ENCODE measurements around the gene EMILIN1.
"Not testable (repeated sequence)": the region's sequence is repeated elsewhere in the genome, so short reads cannot be mapped to it uniquely, and the experiment has no call there.

The EMILIN1 gene

DNA sequence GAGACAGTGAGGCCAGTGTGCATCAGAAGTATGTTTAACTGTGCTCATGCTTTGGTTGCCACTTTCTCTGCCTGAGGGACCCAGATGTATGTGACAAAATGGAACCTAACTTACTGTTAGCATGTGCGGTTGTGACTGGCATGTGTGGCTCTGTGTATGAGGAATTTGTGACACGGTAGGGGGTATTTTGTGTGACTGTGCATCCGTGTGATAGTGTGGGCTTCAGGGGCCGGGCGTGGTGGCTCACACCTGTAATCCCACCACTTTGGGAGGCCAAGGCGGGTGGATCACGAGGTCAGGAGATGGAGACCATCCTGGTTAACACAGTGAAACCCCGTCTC is 40.9 kb downstream of the EMILIN1 start:
- H3K27ac ChIP-seq (ENCODE audit: insufficient read depth in 1 of 2, low read depth in 1 of 2, low read length in 2 of 2, poor library complexity in 1 of 2, severe bottlenecking in 2 of 2); CTCF ChIA-PET; H3K36me3 ChIP-seq (ENCODE audit: control insufficient read depth in 4 of 4, insufficient read depth in 4 of 4, low read length in 3 of 4); POLR2A ChIA-PET; H3K9me3 ChIP-seq (ENCODE audit: control extremely low read depth in 1 of 5, control insufficient read depth in 4 of 5, insufficient read depth in 2 of 5, low read depth in 1 of 5, low read length in 4 of 5): not testable (repeated sequence)
- WGBS (ENCODE audit: insufficient coverage) = 86% methylated on average over 5 of the region's 8 CpGs
- peak in 1 of 3 donors; percentile 43 for DNase-seq
- H3K27me3 ChIP-seq (replicated peaks in 2 of 5; ENCODE audit: control insufficient read depth in 4 of 5, insufficient read depth in 5 of 5, low read length in 4 of 5) = peaks cover 0 to 24% (median 0%) of the 10 kb centered on the region in 5 experiments
- H3K4me1 ChIP-seq (ENCODE audit: control extremely low read depth in 1 of 4, control insufficient read depth in 4 of 4, insufficient read depth in 4 of 4, low read length in 3 of 4) = peaks cover 0 to 33% (median 25%) of the 10 kb centered on the region in 4 experiments
- H3K4me3 ChIP-seq (ENCODE audit: control insufficient read depth in 1 of 7, extremely low read depth in 1 of 7, insufficient read depth in 4 of 7, low read depth in 2 of 7, low read length in 6 of 7) = peak overlapping the region; percentile 32 to 75 (median 62)

GRCh38 chr2:27121906-27122305 is 43.5 kb downstream of the EMILIN1 start:
- peaks cover 0 to 33% (median 25%) of the 10 kb centered on the region in 4 experiments for H3K4me1 ChIP-seq (ENCODE audit: control extremely low read depth in 1 of 4, control insufficient read depth in 4 of 4, insufficient read depth in 4 of 4, low read length in 3 of 4)
- peaks cover 0 to 24% (median 0%) of the 10 kb centered on the region in 5 experiments for H3K27me3 ChIP-seq (replicated peaks in 2 of 5; ENCODE audit: control insufficient read depth in 4 of 5, insufficient read depth in 5 of 5, low read length in 4 of 5)
- peak in 2 of 3 donors; percentile 26 to 37 for DNase-seq
- no peak overlapping the region for H3K27ac ChIP-seq (ENCODE audit: insufficient read depth in 1 of 2, low read depth in 1 of 2, low read length in 2 of 2, poor library complexity in 1 of 2, severe bottlenecking in 2 of 2)
- no peaks in the 10 kb centered on the region for H3K9me3 ChIP-seq (ENCODE audit: control extremely low read depth in 1 of 5, control insufficient read depth in 4 of 5, insufficient read depth in 2 of 5, low read depth in 1 of 5, low read length in 4 of 5)
- ChIA-PET CTCF (no interaction called here), POLR2A (no interaction called here)
- no peak overlapping the region for H3K4me3 ChIP-seq (ENCODE audit: control insufficient read depth in 1 of 7, extremely low read depth in 1 of 7, insufficient read depth in 4 of 7, low read depth in 2 of 7, low read length in 6 of 7)
- no peaks in the 10 kb centered on the region for H3K36me3 ChIP-seq (ENCODE audit: control insufficient read depth in 4 of 4, insufficient read depth in 4 of 4, low read length in 3 of 4)
- no CpG with 5 or more reads among the region's 2 CpGs for WGBS (ENCODE audit: insufficient coverage)

DNA sequence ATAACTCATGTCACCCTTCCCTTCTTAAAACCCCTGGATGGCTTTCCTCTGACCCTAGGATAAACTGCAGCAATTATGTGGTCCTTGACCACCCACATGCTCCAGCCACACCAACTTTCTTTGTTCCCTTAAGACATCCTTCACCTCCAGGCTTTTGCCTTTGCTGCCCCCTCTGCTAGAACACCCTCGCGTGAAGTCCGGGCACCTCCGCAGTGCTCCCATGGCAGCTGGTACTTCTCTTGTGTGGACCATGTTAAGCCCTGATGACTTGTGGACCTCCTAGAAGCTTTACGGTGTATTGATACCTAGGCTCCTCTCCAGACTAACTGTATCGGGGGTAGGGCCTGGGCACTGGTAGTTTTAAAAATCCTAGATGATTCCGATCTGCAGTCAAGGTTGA is 44.4 kb downstream of the EMILIN1 start:
- no peak for DNase-seq
- H3K27ac ChIP-seq (ENCODE audit: insufficient read depth in 1 of 2, low read depth in 1 of 2, low read length in 2 of 2, poor library complexity in 1 of 2, severe bottlenecking in 2 of 2) = no peak overlapping the region
- H3K4me1 ChIP-seq (ENCODE audit: control extremely low read depth in 1 of 4, control insufficient read depth in 4 of 4, insufficient read depth in 4 of 4, low read length in 3 of 4) = peaks cover 0 to 33% (median 25%) of the 10 kb centered on the region in 4 experiments
- POLR2A ChIA-PET = interaction anchor here (1.8 kb wide), 1 partner anchor 11 kb away, joined by 8 read pairs; the partner anchor contains the start of gene PREB
- CTCF ChIA-PET = interaction anchor here (0.8 to 3.0 kb wide), 10 partner anchors 9 to 75 kb away, joined by 3 to 31 read pairs (median 4); partner anchors contain the start of gene PREB
- 97% methylated on average over 7 of the region's 7 CpGs for WGBS (ENCODE audit: insufficient coverage)
- H3K4me3 ChIP-seq (ENCODE audit: control insufficient read depth in 1 of 7, extremely low read depth in 1 of 7, insufficient read depth in 4 of 7, low read depth in 2 of 7, low read length in 6 of 7) = peak overlapping the region in 5 of 7 experiments; percentile 59 to 86 (median 82)
- peaks cover 0 to 23% (median 0%) of the 10 kb centered on the region in 5 experiments for H3K27me3 ChIP-seq (replicated peaks in 2 of 5; ENCODE audit: control insufficient read depth in 4 of 5, insufficient read depth in 5 of 5, low read length in 4 of 5)
- H3K36me3 ChIP-seq (ENCODE audit: control insufficient read depth in 4 of 4, insufficient read depth in 4 of 4, low read length in 3 of 4) = no peaks in the 10 kb centered on the region
- no peaks in the 10 kb centered on the region for H3K9me3 ChIP-seq (ENCODE audit: control extremely low read depth in 1 of 5, control insufficient read depth in 4 of 5, insufficient read depth in 2 of 5, low read depth in 1 of 5, low read length in 4 of 5)

DNA sequence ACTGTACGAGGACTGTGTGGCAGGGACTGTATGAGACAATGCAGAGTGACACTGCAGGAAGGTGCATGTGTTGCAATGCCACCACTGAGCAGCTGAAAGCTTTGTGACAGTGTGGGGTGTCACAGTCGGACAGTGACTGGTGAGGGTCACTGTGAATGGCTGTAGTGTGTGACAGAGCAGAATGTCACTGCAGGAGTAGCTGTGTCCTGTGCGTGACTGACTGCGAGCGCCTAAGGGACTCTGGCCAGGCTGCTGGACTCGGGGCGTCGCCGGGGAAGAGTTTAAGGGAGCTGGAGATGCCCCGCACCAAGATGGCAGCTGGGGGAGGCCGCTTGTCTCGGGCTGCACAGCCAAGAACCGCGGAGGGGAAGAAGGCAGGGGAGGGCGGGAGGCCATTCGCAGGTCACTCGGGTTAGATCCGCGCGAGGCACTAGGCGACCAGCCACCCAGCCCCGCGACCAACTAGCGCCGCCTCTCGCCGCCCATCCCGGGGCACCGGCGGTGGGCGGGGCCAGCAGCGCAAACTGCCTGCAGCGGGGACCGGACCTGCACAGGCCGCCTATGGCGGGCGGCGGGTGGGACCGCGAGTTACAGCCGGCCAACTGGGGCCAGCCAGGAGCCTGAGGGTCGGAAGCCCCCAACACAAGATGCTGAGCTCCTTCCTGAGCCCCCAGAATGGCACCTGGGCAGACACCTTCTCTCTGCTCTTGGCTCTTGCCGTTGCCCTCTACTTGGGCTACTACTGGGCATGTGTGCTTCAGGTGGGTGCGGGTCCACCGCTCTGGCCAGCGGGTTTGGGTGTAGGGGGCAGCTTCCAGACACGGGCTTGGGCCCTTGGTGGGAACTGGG is 45.1 kb downstream of the EMILIN1 start, which contains the start of gene ABHD1:
TSS of gene ABHD1 (plus strand) at position 514 of the 849 bp plus-strand sequence. CDS start at position 648, 134 bp downstream.
- H3K27ac ChIP-seq (ENCODE audit: insufficient read depth in 1 of 2, low read depth in 1 of 2, low read length in 2 of 2, poor library complexity in 1 of 2, severe bottlenecking in 2 of 2) = no peak within 1 kb of the TSS
- peak within 1 kb of the TSS; percentile 59 to 86 (median 74) for H3K4me3 ChIP-seq (ENCODE audit: control insufficient read depth in 1 of 7, extremely low read depth in 1 of 7, insufficient read depth in 4 of 7, low read depth in 2 of 7, low read length in 6 of 7)
- ChIA-PET POLR2A (interaction anchor here (1.8 kb wide), 1 partner anchor 10 kb away, joined by 8 read pairs; the partner anchor contains the start of gene PREB), CTCF (interaction anchor here (0.7 to 3.0 kb wide), 14 partner anchors 10 to 75 kb away, joined by 3 to 31 read pairs (median 4); partner anchors contain the start of gene PREB)
- H3K9me3 ChIP-seq (ENCODE audit: control extremely low read depth in 1 of 5, control insufficient read depth in 4 of 5, insufficient read depth in 2 of 5, low read depth in 1 of 5, low read length in 4 of 5) = no peaks in the 10 kb centered on the region
- 12% methylated on average over 32 of the region's 47 CpGs for WGBS (ENCODE audit: insufficient coverage)
- peak; percentile 52 to 79 (median 66) for DNase-seq
- peaks cover 0 to 20% (median 0%) of the 10 kb centered on the region in 5 experiments for H3K27me3 ChIP-seq (replicated peaks in 2 of 5; ENCODE audit: control insufficient read depth in 4 of 5, insufficient read depth in 5 of 5, low read length in 4 of 5)
- H3K4me1 ChIP-seq (ENCODE audit: control extremely low read depth in 1 of 4, control insufficient read depth in 4 of 4, insufficient read depth in 4 of 4, low read length in 3 of 4) = peaks cover 0 to 26% (median 21%) of the 10 kb centered on the region in 4 experiments
- no peaks in the 10 kb centered on the region for H3K36me3 ChIP-seq (ENCODE audit: control insufficient read depth in 4 of 4, insufficient read depth in 4 of 4, low read length in 3 of 4)

GRCh38 chr2:27125104-27125503 is 46.7 kb downstream of the EMILIN1 start:
- peaks cover 0 to 12% (median 0%) of the 10 kb centered on the region in 5 experiments for H3K27me3 ChIP-seq (replicated peaks in 2 of 5; ENCODE audit: control insufficient read depth in 4 of 5, insufficient read depth in 5 of 5, low read length in 4 of 5)
- H3K4me1 ChIP-seq (ENCODE audit: control extremely low read depth in 1 of 4, control insufficient read depth in 4 of 4, insufficient read depth in 4 of 4, low read length in 3 of 4) = peaks cover 0 to 19% (median 14%) of the 10 kb centered on the region in 4 experiments
- ChIA-PET CTCF (interaction anchor here (2.6 to 3.0 kb wide), 2 partner anchors 8 to 23 kb away, joined by 8 to 31 read pairs; partner anchors contain the start of gene PREB), POLR2A (no interaction called here)
- no peaks in the 10 kb centered on the region for H3K9me3 ChIP-seq (ENCODE audit: control extremely low read depth in 1 of 5, control insufficient read depth in 4 of 5, insufficient read depth in 2 of 5, low read depth in 1 of 5, low read length in 4 of 5)
- peaks cover 0 to 9% (median 6%) of the 10 kb centered on the region in 4 experiments for H3K36me3 ChIP-seq (ENCODE audit: control insufficient read depth in 4 of 4, insufficient read depth in 4 of 4, low read length in 3 of 4)
- 100% methylated on average over 1 of the region's 3 CpGs for WGBS (ENCODE audit: insufficient coverage)
- no peak overlapping the region for H3K27ac ChIP-seq (ENCODE audit: insufficient read depth in 1 of 2, low read depth in 1 of 2, low read length in 2 of 2, poor library complexity in 1 of 2, severe bottlenecking in 2 of 2)
- no peak for DNase-seq
- H3K4me3 ChIP-seq (ENCODE audit: control insufficient read depth in 1 of 7, extremely low read depth in 1 of 7, insufficient read depth in 4 of 7, low read depth in 2 of 7, low read length in 6 of 7) = no peak overlapping the region

GRCh38 chr2:27126252-27126710 is 47.9 kb downstream of the EMILIN1 start:
- WGBS (ENCODE audit: insufficient coverage) = 63% methylated on average over 3 of the region's 5 CpGs
- ChIA-PET CTCF (no interaction called here), POLR2A (interaction anchor here (0.6 kb wide), 1 partner anchor 29 kb away, joined by 3 read pairs; no protein-coding TSS in a partner anchor)
- Histone ChIP-seq H3K4me3 (ENCODE audit: control insufficient read depth in 1 of 7, extremely low read depth in 1 of 7, insufficient read depth in 4 of 7, low read depth in 2 of 7, low read length in 6 of 7) (no peak overlapping the region), H3K4me1 (ENCODE audit: control extremely low read depth in 1 of 4, control insufficient read depth in 4 of 4, insufficient read depth in 4 of 4, low read length in 3 of 4) (peaks cover 0 to 19% (median 14%) of the 10 kb centered on the region in 4 experiments), H3K27ac (ENCODE audit: insufficient read depth in 1 of 2, low read depth in 1 of 2, low read length in 2 of 2, poor library complexity in 1 of 2, severe bottlenecking in 2 of 2) (no peak overlapping the region), H3K36me3 (ENCODE audit: control insufficient read depth in 4 of 4, insufficient read depth in 4 of 4, low read length in 3 of 4) (peaks cover 0 to 21% (median 15%) of the 10 kb centered on the region in 4 experiments), H3K27me3 (replicated peaks in 2 of 5; ENCODE audit: control insufficient read depth in 4 of 5, insufficient read depth in 5 of 5, low read length in 4 of 5) (peaks cover 0 to 9% (median 0%) of the 10 kb centered on the region in 5 experiments), H3K9me3 (ENCODE audit: control extremely low read depth in 1 of 5, control insufficient read depth in 4 of 5, insufficient read depth in 2 of 5, low read depth in 1 of 5, low read length in 4 of 5) (no peaks in the 10 kb centered on the region)
- no peak for DNase-seq

Measured in common myeloid progenitor, CD34-positive (primary cell).